DOHH2 (cell line): Measurements from ENCODE around the gene SLC8A1.

Source experiments
- EZH2phosphoT487 ChIP-seq: fragments of 200-600 bp; sonication (generic); IDR thresholded peaks from 2 replicates; pipeline ENCODE4 v1.6.1; 2017; ENCODE audit warnings: borderline replicate concordance, mild to moderate bottlenecking, antibody characterized with exemption, low read length, moderate library complexity, mixed read lengths
- TF ChIP-seq, protein P1 (sequence below): fragments of 200-600 bp; sonication (generic); IDR thresholded peaks from one replicate; pipeline ENCODE4 v1.5.1; 2014; ENCODE audit warnings: antibody characterized with exemption, mild to moderate bottlenecking, low read depth, low read length; ENCODE audit not compliant: poor library complexity, severe bottlenecking

DNA sequence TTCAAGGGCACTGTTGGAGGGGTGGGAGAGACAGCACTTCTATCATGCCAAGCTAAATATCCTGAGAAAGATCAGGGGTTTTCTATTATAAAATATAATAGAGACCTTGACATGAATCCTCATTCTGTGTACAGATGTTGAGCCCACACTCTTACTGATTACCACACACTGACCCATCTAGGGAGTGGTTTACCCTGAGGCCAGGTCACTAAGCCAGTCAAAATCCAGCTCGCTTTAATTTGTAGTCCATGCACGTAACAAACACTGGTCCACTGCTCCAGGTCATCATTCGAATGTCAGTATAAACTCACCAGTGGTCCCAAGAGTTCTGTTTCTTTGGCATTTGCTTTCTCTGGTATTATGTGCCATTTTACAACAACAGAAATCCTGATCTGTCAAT is 96.4 kb downstream of the SLC8A1 start:
- TF ChIP-seq, protein P1, sequence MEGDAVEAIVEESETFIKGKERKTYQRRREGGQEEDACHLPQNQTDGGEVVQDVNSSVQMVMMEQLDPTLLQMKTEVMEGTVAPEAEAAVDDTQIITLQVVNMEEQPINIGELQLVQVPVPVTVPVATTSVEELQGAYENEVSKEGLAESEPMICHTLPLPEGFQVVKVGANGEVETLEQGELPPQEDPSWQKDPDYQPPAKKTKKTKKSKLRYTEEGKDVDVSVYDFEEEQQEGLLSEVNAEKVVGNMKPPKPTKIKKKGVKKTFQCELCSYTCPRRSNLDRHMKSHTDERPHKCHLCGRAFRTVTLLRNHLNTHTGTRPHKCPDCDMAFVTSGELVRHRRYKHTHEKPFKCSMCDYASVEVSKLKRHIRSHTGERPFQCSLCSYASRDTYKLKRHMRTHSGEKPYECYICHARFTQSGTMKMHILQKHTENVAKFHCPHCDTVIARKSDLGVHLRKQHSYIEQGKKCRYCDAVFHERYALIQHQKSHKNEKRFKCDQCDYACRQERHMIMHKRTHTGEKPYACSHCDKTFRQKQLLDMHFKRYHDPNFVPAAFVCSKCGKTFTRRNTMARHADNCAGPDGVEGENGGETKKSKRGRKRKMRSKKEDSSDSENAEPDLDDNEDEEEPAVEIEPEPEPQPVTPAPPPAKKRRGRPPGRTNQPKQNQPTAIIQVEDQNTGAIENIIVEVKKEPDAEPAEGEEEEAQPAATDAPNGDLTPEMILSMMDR, result no peak
- TF ChIP-seq EZH2phosphoT487, result no peak
